Measurements from ENCODE around the gene MS4A6A. TPM values are rescaled to one million over a fixed set of nuclear protein-coding genes. Genes with fewer than 3 reads are reported as not detected.
A peak's percentile ranks its signal among the peaks of the same experiment; 100 is the strongest.
"Not testable (repeated sequence)": the region's sequence is repeated elsewhere in the genome, so short reads cannot be mapped to it uniquely, and the experiment has no call there.

MS4A6A gene
- polyA plus RNA-seq, 1 donor, result 14.2 TPM

DNA sequence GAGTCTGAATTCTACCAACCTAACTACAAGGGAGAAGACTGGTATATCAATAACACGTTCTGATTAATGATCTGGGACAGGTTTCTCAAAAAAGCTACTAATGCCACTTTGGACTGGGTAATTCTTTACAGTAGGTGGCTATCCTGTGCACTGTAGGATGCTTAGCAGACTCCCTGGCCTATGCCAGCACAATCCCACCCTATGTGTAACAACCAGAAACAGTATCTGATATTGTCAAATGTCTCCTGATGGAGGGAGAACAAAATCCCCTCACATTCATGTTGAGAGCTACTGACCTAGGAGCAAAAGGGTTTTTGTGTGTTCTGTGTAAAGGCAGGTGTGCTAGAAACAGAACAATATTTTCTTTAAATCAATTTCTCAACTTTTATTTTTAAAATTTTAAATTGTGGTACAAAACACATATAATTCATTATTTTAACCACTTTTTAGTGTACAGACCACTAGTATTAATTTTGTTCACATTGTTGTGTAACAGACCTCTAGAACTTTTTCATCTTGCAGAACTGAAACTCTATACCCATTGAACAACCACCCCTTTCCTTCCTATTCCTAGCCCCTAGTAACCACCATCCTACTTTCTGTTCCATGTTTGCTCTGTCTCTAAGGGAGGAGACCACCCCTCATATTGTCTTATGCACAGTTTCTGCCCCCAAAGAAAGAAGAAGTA, 2.1 kb upstream of the MS4A6A start:
- no peak for DNase-seq

DNA sequence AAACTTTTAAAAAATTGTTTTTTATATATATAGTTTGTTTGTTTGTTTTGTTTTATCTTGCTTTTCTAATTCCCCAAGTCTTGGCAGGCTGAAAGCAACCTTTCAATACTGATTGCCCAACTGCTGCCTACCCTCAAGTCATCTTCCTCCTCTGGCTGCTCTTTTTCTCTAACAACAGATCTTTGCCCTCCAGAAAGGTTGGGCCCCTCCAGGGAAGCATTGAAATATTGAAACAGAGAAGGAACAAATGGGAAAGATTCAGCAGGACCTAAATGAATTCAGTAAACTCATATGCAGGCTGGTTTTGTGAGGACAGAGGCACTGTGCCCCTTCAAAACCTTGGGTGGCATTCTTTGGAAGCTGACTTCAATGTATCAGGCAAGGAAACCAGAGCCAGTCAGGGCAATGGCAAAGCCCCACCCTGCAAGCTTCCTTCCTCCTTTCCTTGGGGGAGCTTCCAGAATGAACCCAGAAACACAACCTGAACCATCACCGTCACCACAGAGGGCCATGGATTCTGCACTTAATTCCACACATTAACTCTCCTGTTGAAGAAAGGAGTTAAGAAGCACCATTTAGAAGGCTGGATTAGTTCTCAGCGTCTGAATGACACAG, 815 bp upstream of the MS4A6A start:
- DNase-seq, result no peak

DNA sequence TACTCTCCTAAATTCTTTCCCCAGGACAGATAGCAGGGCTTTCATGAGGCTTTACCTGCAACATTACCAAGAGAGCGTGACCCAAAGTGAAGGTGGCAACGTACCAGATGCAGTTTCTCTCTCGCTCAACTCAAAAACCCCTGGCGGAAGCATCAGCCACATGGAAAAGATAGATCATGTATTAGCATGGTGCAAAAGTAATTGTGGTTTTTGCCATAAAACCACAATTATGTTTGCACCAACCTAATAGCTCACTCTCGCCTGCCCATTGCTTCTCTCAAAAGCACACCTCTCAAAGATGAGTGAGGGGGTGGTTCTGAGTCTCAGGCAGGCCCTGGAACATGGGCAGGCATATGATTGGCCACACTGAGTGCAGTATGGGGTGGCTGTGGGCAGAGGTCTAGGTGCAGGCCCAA, 7.0 kb downstream of the MS4A6A start:
- no peak for DNase-seq

DNA sequence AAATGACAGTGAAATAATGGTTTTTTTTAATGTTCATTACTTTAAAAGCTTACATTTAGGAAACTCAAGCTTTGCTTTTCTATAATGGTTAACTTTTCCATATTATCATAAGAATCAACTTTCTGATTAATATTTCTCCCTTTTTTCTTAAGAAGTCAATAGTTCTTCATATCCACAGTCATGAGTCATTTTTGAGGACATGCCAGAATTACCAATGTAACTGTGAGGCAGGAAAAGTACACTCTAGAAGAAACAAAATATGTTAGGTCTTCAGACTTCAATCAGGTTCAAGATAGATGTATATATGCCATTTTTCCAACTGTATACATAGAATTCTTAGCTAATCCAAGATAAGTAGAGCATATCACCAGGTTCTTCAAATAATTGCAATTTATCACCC, 10.9 kb downstream of the MS4A6A start:
- DNase-seq, result no peak

DNA sequence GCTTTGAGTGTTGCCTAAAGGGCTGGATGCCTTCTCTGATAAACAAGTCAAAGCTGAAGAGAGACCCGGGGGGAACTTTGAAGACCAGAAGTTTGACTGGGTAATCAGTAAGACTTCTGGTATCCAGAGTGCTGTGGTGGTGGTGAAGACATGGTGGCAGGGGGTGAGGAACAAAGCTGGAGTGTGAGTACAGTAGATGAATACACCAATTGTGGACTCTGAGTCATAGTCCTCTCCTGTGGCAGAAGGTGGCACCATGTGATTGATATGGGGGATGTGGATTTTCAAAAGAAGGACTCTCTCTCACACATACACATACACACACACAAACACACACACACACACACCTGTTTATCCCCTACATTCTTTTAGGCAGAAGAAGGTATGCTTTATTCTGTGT, 12.3 kb downstream of the MS4A6A start:
- DNase-seq, result no peak

DNA sequence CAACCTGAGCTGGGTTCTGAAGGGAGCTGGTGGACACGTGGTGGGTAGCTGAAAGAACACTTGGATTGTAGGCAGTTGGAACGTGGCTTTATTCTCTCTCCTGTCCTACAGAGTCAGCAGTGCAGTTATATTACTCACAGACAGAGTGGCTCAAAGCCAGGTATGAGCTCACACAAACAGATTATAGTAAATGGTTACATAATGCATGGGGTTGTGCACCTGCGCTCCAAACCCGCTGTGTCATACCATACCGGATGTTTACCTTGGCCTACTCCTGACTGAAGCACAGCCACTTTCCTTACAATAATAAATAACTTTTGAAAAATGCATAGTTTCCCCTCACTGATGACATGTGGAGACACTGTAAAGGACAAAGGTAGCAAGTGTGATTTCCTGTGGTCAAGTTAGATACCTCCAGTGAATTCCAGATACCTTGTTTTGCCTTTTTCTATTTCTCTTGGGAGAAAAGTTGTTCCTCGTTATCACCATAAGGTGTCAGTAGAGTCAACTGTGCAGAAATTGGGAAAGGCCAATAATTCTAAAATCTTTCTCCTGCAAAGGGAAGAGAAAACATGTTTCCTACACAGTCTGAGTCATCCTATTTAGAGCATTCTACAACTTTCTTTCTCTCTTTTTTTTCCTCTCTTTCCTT, 13.5 kb downstream of the MS4A6A start:
- no peak for DNase-seq

DNA sequence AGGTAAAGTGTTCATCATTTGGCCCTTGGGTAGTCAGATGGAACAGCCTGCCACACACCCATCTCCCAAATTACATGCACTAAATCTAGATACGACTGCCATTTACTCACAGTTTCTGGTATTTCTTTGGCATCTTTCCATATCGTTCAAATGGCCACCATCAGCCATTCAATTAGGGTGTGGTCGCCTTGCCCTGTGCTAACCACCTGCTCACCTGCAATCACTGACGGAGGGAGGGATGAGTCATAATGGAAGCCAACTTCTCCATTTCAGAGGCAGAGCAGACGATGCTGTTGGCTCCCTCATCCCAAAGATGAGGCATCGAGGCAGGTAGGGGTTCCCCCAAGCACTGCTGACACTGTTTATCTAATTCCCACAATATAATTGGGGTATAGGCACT, 14.6 kb downstream of the MS4A6A start:
- no peak for DNase-seq

DNA sequence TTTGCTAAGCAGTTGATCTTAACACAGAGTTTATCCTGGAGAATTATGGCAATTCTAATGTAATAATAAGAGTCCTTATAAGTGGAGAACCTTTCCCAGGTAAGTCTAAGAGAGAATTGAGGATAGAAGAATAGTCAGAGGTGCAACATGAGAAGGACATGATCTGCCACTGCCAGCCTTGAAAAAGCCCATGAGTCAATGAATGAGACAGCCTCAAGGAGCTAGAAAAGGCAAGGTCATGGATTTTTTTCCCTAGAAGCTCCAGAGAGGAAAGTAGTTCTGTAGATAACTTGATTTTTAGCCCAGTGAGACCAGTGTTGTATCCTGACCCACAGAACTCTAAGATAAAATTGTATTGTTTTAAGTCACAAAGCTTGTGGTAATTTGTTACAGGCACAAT, 16.9 kb downstream of the MS4A6A start:
- DNase-seq, result no peak

DNA sequence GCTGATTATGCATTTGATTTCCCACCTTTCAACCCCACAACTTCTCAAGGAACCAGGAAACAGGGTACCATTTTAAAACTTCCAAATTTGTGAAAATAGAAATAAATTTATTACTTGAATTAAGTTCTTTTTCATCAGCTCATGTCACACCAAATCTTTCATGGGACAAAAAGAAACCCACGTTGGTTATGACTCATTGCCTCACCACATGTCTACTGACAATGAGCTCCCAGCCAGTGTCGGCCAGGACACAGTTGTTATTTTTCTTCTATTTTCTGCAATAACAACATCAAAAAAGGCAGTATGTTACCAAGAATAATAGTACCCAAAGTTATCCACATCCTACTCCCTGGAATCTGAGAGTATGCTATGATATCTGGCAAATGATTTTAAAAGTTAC, 17.3 kb downstream of the MS4A6A start:
- DNase-seq, result no peak

DNA sequence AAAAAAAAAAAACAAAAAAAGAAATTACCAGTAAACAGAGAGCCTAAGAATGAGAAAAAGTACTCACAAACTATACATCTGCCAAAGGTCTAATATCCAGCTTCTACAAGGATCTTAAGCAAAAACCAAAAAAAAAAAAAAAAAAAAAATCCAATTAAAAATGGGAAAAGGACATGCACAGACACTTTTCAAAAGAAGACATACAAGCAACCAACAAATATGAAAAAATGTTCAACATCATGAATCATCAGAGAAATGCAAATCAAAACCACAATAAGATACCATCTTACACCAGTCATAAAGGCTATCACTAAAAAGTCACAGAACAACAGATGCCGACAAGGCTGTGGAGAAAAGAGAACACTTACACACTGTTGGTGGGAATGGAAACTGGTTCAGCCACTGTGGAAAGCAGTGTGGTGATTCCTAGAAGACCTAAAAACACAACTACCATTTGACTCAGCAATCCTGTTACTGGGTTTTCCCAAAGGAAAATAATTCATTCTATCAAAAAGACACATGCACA, 18.3 kb downstream of the MS4A6A start:
- DNase-seq, result no peak

DNA sequence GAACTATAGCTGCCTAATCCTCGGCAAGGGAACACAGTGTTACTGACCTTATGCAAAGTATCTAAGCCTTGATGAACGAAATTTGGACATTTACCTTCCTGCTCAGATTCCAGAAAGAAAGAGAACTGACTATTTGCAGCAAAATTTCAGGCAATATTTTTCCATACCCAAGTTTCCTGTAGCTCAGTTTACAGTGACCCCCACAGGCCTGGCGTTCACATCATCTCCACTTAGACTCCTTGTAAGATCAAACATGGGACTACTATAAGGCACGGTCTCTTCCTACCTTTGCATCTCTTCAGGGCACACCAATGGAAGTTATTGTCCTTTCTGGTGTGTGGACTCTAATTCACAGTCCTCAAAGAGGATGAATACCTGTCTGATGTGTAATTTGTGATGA, 21.1 kb downstream of the MS4A6A start:
- no peak for DNase-seq

DNA sequence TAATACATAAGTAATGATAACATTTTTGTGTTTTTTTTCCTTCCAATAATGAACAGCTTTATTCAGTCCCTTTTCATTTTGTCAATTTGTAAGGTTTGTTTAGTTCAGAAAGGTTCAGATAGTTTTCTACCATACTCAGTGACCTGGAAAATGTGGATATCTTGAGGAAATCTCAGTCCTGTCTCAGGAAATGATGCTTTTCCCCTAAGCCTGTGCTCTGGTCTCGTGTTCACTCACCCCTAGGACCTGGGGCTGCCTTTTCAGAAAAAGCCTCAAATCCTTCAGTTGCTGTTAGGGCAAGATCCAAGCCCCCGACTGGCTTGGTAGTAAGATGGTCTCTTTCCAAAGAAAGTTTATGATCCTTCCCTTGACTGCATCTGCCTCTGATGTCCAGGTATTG, 21.8 kb downstream of the MS4A6A start:
- DNase-seq, result no peak

DNA sequence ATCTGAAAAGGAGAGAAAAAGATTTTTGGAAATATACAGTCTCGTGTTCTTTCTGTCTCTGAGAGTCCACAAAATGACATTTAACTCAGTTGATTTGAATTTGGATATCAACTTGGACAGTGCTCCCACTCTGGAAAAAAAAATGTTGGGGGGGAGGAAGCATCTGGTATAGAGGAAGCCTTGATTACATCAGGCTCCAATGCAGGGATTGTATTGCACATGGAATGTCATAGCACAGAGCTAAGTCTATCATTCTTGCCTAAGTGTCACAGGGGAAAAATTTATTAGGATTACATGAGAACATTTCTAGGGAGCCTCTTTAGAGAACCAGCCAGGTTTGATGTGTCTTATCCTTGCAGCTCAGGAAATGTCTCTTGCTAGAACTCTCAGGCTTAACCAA, 23.0 kb downstream of the MS4A6A start:
- DNase-seq, result no peak

DNA sequence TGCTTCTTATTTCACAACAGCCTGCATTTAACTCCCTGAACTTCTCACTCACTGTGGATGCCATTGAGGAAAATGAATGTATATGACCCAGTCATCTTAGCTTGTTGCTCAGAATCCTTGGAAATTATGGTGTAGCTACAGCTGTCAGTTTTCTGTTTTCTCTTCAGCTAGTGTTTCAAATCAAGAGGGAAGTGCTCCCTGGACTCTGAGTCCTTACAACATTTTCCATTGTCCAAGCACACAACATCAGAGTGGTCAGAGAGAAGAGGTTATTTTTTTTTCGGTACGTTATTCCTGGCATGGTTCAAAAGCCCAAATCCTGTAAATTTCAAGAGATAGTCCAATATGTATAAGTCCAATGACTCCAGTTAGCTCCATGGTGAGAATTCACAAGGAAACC, 23.6 kb downstream of the MS4A6A start:
- DNase-seq, result no peak

DNA sequence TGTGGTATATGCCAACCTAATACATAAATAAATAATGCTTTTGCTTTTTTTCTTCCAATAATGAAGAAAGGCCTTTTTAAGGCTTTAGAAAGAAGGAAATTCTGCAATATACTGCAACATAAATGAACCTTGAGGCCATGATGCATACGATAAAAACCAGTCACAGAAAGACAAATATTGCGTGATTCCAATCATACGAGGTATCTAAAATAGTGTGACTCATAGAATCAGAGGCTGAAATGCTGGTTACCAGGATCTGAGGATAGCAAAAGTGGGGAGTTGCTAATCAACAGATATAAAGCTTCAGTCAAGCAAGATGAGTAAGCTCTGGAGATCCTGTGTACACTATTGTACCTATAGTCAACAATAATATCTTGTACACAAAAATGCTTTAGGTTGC, 24.2 kb downstream of the MS4A6A start:
- DNase-seq, result no peak

DNA sequence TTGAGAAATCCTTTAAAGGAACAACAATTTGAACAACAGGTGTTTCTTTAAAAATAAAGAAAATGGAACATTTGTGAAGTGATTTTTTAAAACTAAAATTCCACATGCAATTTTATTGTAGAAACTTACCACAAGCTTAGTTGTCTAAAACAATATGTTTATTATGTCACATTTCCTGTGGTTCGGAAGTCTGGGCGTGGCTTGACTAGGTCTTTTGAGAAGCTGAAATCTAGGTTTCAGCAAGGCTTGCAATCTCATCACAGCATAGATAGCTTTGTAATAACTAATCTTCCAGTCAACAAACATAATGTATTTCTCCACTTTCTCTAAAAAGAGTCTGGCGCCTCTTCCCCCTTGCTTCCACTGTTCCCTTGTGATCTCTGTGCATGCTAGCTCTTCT, 27.0 kb downstream of the MS4A6A start:
- DNase-seq, result no peak

DNA sequence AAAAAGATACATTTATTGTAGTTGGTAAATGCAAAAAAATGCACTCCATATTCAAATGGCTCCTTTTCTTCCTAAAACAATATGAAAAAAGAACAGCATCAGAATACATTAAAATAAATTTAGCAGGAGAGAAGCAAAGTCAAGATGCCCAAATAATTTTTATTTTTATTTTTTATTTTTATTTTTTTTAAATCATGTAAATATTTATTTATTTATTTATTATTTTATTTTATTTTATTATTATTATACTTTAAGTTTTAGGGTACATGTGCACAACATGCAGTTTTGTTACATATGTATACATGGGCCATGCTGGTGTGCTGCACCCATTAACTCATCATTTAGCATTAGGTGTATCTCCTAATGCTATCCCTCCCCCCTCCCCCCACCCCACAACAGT, 30.2 kb downstream of the MS4A6A start:
- not testable (repeated sequence) for DNase-seq

DNA sequence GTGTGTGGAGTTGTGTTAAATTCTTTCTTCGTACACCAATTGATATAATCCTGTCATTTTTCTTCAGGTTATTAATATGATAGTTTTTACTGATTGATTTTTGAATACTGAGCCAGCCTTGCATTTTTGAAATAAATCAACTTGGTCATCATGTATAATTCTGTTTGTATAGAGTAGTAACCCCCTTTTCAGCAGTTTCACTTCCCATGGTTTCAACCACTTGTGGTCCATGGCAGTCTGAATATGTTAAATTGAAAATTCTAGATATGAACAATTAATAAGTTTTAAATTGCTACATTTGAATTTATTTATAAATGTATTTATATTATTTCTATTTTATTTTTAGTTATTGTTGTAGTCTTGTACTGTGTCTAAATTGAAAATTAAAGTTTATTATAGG, 32.6 kb downstream of the MS4A6A start:
- DNase-seq, result no peak

DNA sequence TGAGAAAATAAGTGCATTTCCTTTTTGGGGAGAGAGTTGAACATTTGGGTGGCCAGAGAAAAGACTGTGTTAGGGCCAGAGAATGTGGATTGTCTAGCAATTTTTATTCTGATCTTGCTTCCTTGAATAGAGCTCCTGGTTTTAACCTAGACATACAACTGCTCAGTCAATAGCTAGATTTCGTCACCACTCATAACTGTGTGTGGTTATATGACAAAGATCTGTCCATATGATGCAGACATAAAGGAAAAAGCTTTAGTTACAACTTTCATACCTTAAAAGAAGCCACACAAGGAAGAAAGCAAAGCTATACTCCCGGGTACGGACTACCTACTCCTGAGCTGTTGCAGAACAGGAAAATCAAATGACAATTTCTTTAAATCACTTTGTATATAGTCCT, 37.2 kb downstream of the MS4A6A start:
- DNase-seq, result no peak

DNA sequence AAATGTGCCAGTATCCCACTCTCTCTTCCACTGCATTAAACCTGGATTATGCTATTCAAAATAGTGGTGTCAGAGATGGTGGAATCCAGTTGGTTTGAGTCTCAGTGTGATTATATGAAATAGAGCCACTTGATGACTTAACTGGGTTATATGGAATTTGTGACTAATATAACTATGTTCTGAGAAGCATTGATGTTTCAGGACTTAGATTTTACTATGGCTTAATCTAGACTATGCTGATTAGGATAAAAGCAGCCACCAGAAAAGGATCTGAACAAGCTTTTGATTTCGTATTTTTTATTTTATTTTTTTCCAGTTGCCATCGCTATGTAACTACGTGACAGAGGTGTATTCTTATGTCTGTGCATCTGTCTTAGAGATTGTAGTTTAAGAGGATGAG, 39.1 kb downstream of the MS4A6A start:
- no peak for DNase-seq

DNA sequence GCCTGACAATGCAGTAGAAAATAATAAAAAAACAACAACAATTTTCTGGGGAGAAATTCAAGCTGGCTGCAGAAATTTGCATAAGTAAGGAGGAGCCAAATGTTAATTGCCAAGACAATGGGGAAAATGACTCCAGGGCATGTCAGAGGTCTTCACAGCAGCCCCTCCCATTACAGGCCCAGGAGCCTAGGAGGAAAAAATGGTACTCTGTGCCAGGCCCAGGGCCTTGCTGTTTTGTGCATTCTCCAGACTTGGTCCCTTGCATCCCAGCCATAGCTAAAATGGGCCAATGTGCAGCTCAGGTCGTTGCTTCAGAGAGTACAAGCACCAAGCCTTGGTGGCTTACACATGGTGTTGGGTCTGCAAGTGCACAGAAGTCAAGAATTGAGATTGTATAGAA, 49.0 kb downstream of the MS4A6A start:
- DNase-seq, result no peak

DNA sequence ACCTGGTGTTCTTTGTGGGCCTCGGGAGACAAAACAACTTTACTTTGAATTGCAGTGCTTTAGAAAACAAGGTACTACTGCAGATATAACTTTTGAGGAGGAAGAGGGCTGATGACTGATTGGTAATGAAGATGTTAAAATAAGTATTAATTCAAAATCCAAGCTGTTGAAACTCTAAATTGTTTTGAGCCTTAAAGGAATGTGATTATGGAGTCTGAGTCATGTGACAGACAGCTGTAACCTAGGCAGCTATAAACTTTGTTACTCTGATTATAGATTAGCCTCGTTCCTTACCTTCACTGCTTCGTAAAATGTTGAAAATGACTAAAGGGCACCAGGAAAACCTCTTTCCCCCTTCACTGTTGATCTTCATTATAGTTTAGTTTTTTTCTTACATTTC, 51.0 kb downstream of the MS4A6A start:
- DNase-seq, result no peak

DNA sequence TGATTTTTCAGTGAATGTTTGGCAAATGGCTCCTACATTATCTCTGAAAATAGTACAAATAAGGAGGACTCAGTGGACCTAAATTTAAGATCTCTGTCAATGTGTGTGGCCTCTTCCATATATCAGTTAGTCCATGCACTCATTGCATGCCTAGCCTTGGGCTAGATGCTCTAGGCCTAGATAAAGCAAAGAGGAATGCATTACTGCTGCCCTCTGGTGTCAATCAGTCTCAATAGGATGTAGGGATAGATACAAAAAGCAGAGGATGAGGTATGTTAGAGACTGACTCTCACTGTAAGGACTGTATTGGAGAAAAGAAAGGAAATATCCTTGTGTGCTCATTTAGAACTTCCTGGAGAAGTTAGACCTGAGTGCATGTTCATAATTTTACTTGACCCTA, 52.4 kb downstream of the MS4A6A start:
- DNase-seq, result peak; percentile 20

DNA sequence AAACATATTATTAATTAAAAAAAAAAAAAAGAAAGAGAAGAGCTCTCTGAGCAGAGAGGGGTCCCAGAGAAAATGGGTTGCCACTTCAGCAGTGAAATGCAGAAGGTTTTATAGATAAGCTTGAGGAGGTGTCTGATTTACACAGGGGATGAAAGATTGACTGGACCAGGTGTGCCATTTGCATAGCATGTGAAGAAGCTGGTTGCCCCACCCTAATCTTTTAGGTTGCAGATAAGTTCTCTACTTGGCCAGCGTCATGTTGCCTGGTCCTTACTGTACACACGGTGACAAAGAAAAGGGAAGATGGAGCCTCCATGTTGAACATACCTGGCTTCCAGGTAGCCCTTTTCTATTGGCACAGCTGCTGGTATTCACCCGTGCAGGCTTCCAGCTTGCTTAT, 53.0 kb downstream of the MS4A6A start:
- no peak for DNase-seq

All from left kidney (tissue), 2 donors.